Mucosa of stomach (tissue), 1 donor: ENCODE data around the gene NKIRAS2.
"Not testable (repeated sequence)": the region's sequence is repeated elsewhere in the genome, so short reads cannot be mapped to it uniquely, and the experiment has no call there.

ENCODE experiments used
- H3K27me3 ChIP-seq: one replicate; pipeline ENCODE4 v1.7.0; 2013; ENCODE audit warnings: mild to moderate bottlenecking, low read length; ENCODE audit not compliant: control insufficient read depth, insufficient read depth
- H3K36me3 ChIP-seq: one replicate; pipeline ENCODE4 v1.7.0; 2013; ENCODE audit warnings: low read length; ENCODE audit not compliant: control insufficient read depth, insufficient read depth
- H3K4me1 ChIP-seq: one replicate; pipeline ENCODE4 v1.7.0; 2013; ENCODE audit warnings: mild to moderate bottlenecking, low read length; ENCODE audit not compliant: control insufficient read depth, insufficient read depth
- H3K4me3 ChIP-seq: one replicate; pipeline ENCODE4 v1.7.0; 2013; ENCODE audit warnings: low read length
- H3K9ac ChIP-seq: one replicate; pipeline ENCODE4 v1.7.0; 2013; ENCODE audit warnings: mild to moderate bottlenecking, low read length, moderate library complexity
- H3K9me3 ChIP-seq: one replicate; pipeline ENCODE4 v1.7.0; 2013; ENCODE audit warnings: mild to moderate bottlenecking, low read length, moderate library complexity; ENCODE audit not compliant: control insufficient read depth
- donor health status: Pancreatic carcinoma.

NKIRAS2 gene

DNA sequence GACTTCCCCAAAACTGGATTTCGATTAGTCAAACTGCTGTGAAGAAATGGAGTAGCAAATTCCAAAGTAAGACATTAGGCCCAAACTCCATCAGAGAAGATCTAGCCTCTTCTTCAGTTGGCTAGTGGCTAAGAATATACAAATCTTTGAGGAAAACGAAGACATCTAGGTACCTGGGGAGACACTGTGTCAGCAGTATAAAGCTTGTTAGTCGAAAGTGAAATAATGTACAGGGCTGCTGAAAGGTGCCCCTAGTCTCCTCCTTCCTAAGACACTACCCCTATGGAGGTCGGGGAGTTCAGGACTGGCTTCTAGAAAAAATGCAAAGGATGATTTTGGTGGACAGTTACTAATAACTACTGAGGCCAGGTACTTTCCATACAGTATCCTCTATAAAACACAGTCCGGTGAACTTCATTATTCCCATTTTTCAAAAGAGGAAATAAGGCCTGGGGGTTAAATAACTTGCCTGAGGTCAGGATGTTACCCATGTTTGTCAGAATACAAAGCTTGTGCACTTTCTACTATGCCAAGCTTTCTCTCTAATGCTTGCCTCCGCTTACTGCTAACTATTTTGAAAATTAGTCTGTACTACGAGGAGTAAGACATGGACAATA, 17.6 kb upstream of the NKIRAS2 start:
- Histone ChIP-seq H3K4me1 (peaks cover 39% of the 10 kb centered on the region), H3K9me3 (no peaks in the 10 kb centered on the region), H3K27me3 (no peaks in the 10 kb centered on the region), H3K36me3 (no peaks in the 10 kb centered on the region), H3K9ac (no peak overlapping the region), H3K4me3 (no peak overlapping the region)

DNA sequence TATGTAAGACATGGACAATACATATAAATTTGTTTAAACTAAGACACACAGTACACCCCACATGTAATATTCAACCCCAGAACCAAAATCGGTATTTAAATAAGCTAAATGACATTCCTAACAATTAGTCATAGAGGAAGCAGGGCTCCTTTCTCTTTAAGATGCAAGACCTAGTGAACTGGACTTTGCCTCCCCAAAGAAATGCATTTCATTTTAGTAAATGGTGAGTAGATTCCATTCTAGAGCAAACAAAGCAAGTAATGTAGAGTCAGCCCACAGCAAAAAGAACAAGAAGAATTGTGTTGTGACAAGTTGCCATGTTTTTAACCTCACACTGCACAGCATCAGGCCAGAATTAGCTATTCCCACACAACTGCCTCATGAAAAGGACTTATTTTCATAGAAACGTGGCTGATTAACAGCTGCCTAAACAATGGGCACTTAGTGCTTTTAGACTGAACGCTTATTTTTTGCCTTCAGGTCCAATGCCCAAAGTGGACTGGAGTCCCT, 17.0 kb upstream of the NKIRAS2 start:
- Histone ChIP-seq H3K36me3 (no peaks in the 10 kb centered on the region), H3K27me3 (no peaks in the 10 kb centered on the region), H3K9me3 (no peaks in the 10 kb centered on the region), H3K4me1 (peaks cover 39% of the 10 kb centered on the region), H3K4me3 (no peak overlapping the region), H3K9ac (no peak overlapping the region)

DNA sequence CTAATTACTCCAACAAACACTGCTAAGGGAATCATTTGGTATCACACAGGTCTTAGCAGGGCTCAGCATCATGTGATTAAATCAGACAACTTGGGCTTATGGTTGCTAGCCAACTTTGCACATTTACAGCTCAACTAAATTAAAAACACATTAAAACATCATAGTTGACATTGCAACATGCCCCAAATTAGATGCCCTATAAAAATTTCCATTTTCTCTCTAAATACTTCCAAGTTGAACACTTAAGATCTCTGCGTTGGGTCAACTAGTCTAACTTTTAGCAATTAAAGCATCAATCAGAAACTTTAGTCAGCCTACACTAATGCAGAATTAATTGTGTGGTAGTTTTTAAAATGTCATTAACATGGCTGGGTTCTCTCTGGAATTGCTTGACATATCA, 14.7 kb upstream of the NKIRAS2 start:
- H3K36me3 ChIP-seq: no peaks in the 10 kb centered on the region
- H3K4me3 ChIP-seq: no peak overlapping the region
- H3K9me3 ChIP-seq: no peaks in the 10 kb centered on the region
- H3K9ac ChIP-seq: no peak overlapping the region
- H3K27me3 ChIP-seq: no peaks in the 10 kb centered on the region
- peaks cover 36% of the 10 kb centered on the region for H3K4me1 ChIP-seq

GRCh38 chr17:42009170-42009569, 10.7 kb upstream of the NKIRAS2 start:
- Histone ChIP-seq H3K27me3 (no peaks in the 10 kb centered on the region), H3K4me1 (peaks cover 13% of the 10 kb centered on the region), H3K4me3 (no peak overlapping the region)

DNA sequence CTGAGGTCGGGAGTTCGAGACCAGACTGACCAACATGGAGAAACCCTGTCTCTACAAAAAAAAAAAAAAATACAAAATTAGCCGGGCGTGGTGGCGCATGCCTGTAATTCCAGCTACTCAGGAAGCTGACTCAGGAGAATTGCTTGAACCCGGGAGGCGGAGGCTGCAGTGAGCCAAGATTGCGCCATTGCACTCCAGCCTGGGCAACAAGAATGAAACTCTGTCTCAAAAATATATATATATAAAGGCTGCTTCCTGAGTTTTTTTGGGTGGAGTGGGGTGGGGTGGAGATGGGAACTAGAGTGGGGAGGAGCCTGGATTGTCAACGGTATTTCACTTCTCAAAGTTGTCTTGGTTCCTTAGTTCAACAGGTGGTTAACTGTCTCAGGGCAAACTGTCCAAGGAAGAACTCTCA, 9.6 kb upstream of the NKIRAS2 start:
- H3K4me3 ChIP-seq, H3K27me3 ChIP-seq, H3K9me3 ChIP-seq, H3K9ac ChIP-seq, H3K36me3 ChIP-seq, H3K4me1 ChIP-seq: not testable (repeated sequence)

More at GRCh38 chr17:42009170-42009569, 10.7 kb upstream of the NKIRAS2 start:
- Histone ChIP-seq H3K36me3 (no peaks in the 10 kb centered on the region), H3K9ac (no peak overlapping the region), H3K9me3 (no peaks in the 10 kb centered on the region)

GRCh38 chr17:42010898-42011516, 8.9 kb upstream of the NKIRAS2 start:
- Histone ChIP-seq H3K36me3 (no peaks in the 10 kb centered on the region), H3K9ac (no peak overlapping the region), H3K4me3 (no peak overlapping the region), H3K4me1 (peaks cover 9% of the 10 kb centered on the region), H3K9me3 (no peaks in the 10 kb centered on the region), H3K27me3 (no peaks in the 10 kb centered on the region)

DNA sequence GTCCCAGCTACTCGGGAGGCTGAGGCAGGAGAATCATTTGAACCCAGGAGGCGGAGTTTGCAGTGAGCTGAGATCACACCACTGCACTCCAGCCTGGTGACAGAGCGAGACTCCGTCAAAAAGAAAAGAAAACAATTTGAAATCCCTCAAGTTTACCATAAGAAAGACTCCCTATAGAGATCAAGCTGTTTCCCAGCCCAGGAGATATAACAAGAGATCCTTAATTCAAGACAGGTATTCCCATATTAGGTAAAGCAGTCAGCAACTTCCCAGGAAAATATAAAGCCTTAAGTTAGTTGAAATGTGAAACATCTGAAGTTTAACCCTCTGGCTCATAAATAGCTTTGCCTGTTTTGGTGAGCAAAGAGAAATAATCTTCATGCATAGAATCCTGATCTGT, 7.5 kb upstream of the NKIRAS2 start:
- not testable (repeated sequence) for H3K9me3 ChIP-seq, H3K9ac ChIP-seq, H3K36me3 ChIP-seq, H3K27me3 ChIP-seq, H3K4me3 ChIP-seq
- peaks cover 15% of the 10 kb centered on the region for H3K4me1 ChIP-seq

- not testable (repeated sequence) for H3K9ac ChIP-seq
- H3K4me1 ChIP-seq: peaks cover 23% of the 10 kb centered on the region
These were observed 6.2 kb upstream of the NKIRAS2 start for GRCh38 chr17:42013740-42014139.

GRCh38 chr17:42016411-42016831, 3.5 kb upstream of the NKIRAS2 start:
- Histone ChIP-seq H3K27me3 (no peaks in the 10 kb centered on the region), H3K4me1 (peaks cover 33% of the 10 kb centered on the region), H3K9ac (peak overlapping the region; percentile 98), H3K9me3 (no peaks in the 10 kb centered on the region), H3K36me3 (no peaks in the 10 kb centered on the region), H3K4me3 (peak overlapping the region; percentile 88)

More at GRCh38 chr17:42013740-42014139, 6.2 kb upstream of the NKIRAS2 start:
- not testable (repeated sequence) for H3K36me3 ChIP-seq, H3K9me3 ChIP-seq, H3K4me3 ChIP-seq, H3K27me3 ChIP-seq

GRCh38 chr17:42016941-42017865, 2.7 kb upstream of the NKIRAS2 start, which contains the start of gene DNAJC7:
DNAJC7 (minus strand) TSS chr17:42017439; CDS start chr17:42017416, 23 bp downstream.
- H3K9me3 ChIP-seq: no peaks in the 10 kb centered on the region
- peak within 1 kb of the TSS; percentile 88 for H3K4me3 ChIP-seq
- no peaks in the 10 kb centered on the region for H3K27me3 ChIP-seq
- peak within 1 kb of the TSS; percentile 98 for H3K9ac ChIP-seq
- H3K36me3 ChIP-seq: peaks cover 2% of the 10 kb centered on the region
- peaks cover 33% of the 10 kb centered on the region for H3K4me1 ChIP-seq

DNA sequence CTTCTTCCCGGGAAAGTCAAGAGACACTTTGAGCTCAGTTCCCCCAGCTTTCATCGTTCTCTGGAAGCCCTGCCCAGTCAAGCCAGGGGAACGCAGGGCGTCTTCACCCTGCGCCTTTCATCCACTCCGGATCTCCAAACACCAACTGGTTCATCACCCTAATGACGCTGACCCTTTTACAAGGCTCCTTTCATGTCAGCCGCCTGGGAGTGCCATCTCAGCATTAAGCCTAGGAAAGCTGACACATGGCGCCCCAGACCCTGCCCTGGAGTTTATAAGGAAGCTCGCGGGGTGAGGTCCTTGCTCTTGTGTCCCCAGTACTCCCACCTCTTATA, 2.1 kb upstream of the NKIRAS2 start:
- no peaks in the 10 kb centered on the region for H3K9me3 ChIP-seq
- H3K4me1 ChIP-seq: peaks cover 29% of the 10 kb centered on the region
- peak overlapping the region; percentile 88 for H3K4me3 ChIP-seq
- H3K27me3 ChIP-seq: no peaks in the 10 kb centered on the region
- peaks cover 8% of the 10 kb centered on the region for H3K36me3 ChIP-seq
- H3K9ac ChIP-seq: peak overlapping the region; percentile 98

DNA sequence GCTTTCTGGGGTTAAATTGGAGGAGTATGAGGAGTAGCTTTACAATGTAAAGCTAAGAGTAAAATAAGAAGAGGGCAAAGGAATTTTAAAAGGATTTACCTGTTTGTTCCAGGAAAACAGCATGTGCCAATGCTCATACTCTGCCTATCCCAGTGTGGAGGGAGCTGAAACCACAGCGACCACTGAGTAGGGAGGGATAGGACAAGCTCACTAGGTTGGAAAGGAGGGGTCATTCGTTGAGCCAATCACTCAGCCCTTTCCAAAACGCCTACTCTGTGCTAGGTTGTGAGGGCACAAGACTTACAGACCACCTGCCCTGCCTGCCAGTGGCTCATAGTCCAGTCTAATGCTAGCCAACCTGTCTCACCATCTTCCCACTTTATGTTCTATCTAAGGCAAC, 1.6 kb upstream of the NKIRAS2 start:
- H3K9ac ChIP-seq: peak overlapping the region; percentile 98
- H3K27me3 ChIP-seq: no peaks in the 10 kb centered on the region
- H3K4me3 ChIP-seq: no peak overlapping the region
- H3K9me3 ChIP-seq: no peaks in the 10 kb centered on the region
- H3K36me3 ChIP-seq: peaks cover 8% of the 10 kb centered on the region
- H3K4me1 ChIP-seq: peaks cover 26% of the 10 kb centered on the region
